ENCODE measurements around the gene KCTD7. TPM values are rescaled to one million over a fixed set of nuclear protein-coding genes. Genes with fewer than 3 reads are reported as not detected.

Gene KCTD7
- total and polyA plus RNA-seq, 4 donors = 1.4 to 5.1 (median 2.9) TPM

- Histone ChIP-seq H3K9ac (ENCODE audit: low read depth in 1 of 2, low read length in 2 of 2) (no peak overlapping the region), H3K27ac (ENCODE audit: low read depth in 1 of 2, low read length in 2 of 2) (no peak overlapping the region), H3K4me1 (ENCODE audit: control insufficient read depth in 4 of 4, insufficient read depth in 4 of 4, low read length in 3 of 4) (no peaks in the 10 kb centered on the region), H3K27me3 (ENCODE audit: control insufficient read depth in 4 of 4, insufficient read depth in 4 of 4, low read length in 3 of 4) (no peaks in the 10 kb centered on the region), H3K36me3 (ENCODE audit: control insufficient read depth in 4 of 4, insufficient read depth in 3 of 4, low read depth in 1 of 4, low read length in 3 of 4) (no peaks in the 10 kb centered on the region), H3K9me3 (ENCODE audit: control insufficient read depth in 4 of 4, low read length in 3 of 4) (no peaks in the 10 kb centered on the region), H3K4me3 (ENCODE audit: low read depth in 1 of 3, low read length in 3 of 3) (no peak overlapping the region)
- no peak for DNase-seq (ENCODE audit: low spot score)
- no peak for TF ChIP-seq RAD21 (IDR thresholded peaks at IDR 0.05)
- no peak for TF ChIP-seq ZBTB33 (IDR thresholded peaks at IDR 0.05)
- no peak for TF ChIP-seq FOXA1 (IDR thresholded peaks at IDR 0.05)
- TF ChIP-seq YY1 (IDR thresholded peaks at IDR 0.05) = no peak
- TF ChIP-seq NR2F2 (IDR thresholded peaks at IDR 0.05) = no peak
- no peak for TF ChIP-seq ATF3 (IDR thresholded peaks at IDR 0.05)
- TF ChIP-seq HNF4G (IDR thresholded peaks at IDR 0.05) = no peak
- TF ChIP-seq FOXA2 (IDR thresholded peaks at IDR 0.05) = no peak
- no peak for TF ChIP-seq RXRA (IDR thresholded peaks at IDR 0.05)
- TF ChIP-seq CTCF (IDR thresholded peaks at IDR 0.05; ENCODE audit: low read depth, low read length, missing input control) = no peak
- no peak for TF ChIP-seq MAX (IDR thresholded peaks at IDR 0.05)
- no peak for TF ChIP-seq GABPA (IDR thresholded peaks at IDR 0.05 in 1 of 2, conservative IDR thresholded peaks at IDR 0.05 in 1 of 2)
- TF ChIP-seq EGR1 (IDR thresholded peaks at IDR 0.05; ENCODE audit: low read depth in 2 of 2) = no peak
- TF ChIP-seq HNF4A (conservative IDR thresholded peaks at IDR 0.05) = no peak
- TF ChIP-seq JUND (IDR thresholded peaks at IDR 0.05) = no peak
- TF ChIP-seq REST (IDR thresholded peaks at IDR 0.05) = no peak
- no peak for TF ChIP-seq SP1 (IDR thresholded peaks at IDR 0.05)
- no peak for TF ChIP-seq TAF1 (conservative IDR thresholded peaks at IDR 0.05)
- WGBS = 96% methylated on average over 7 of the region's 7 CpGs
Measured at GRCh38 chr7:66668677-66669076, 40.0 kb downstream of the KCTD7 start.
